Upper lobe of right lung (tissue), 1 donor: Measurements from ENCODE around the gene SLC4A3. TPM values are rescaled to one million over a fixed set of nuclear protein-coding genes. Genes with fewer than 3 reads are reported as not detected.

Source experiments
- ATAC-seq: fragments of 200-7000 bp; cut with Tn5 transposase; one replicate; pipeline ENCODE4 v1.9.1; 2020; ENCODE audit warnings: mild to moderate bottlenecking, moderate library complexity
- DNase-seq: peaks from one replicate; pipeline ENCODE4 v3.0.0-alpha.2; 2020
- H3K27ac ChIP-seq: fragments of 200-600 bp; one replicate; pipeline ENCODE4 v1.8.0; 2022
- H3K27me3 ChIP-seq: fragments of 200-600 bp; one replicate; pipeline ENCODE4 v1.8.0; 2022; ENCODE audit warnings: mild to moderate bottlenecking
- H3K36me3 ChIP-seq: fragments of 200-600 bp; one replicate; pipeline ENCODE4 v1.8.0; 2022
- H3K4me1 ChIP-seq: fragments of 200-600 bp; one replicate; pipeline ENCODE4 v1.8.0; 2022
- H3K4me3 ChIP-seq: fragments of 200-600 bp; one replicate; pipeline ENCODE4 v1.8.0; 2022; ENCODE audit warnings: mild to moderate bottlenecking
- H3K9me3 ChIP-seq: fragments of 200-600 bp; one replicate; pipeline ENCODE4 v1.8.0; 2022
- CTCF ChIP-seq: fragments of 200-600 bp; IDR thresholded peaks from one replicate; pipeline ENCODE4 v1.8.0; 2022; ENCODE audit warnings: antibody characterized with exemption
- intact Hi-C: fragments of 100-400 bp; cut with DNase I; formaldehyde crosslinking; loops from one replicate; pipeline ENCODE4 v1.11.0; 2022
- total RNA-seq: library from RNA; stranded (reverse); fragmentation: NEBNext Ultra II Directional; extraction: Animal tissue kit (Norgen Biotek cat#: 25700); gene quantifications from one replicate; pipeline ENCODE4 v1.2.1, GENCODE V29; 2021
- donor health status: DM: no; HTN: yes; CAD: no; lungs with severe emphysema.

The SLC4A3 gene
- total RNA-seq, 1 donor from 2014 or later: 2.9 TPM

GRCh38 chr2:219661197-219661954 lies 33.9 kb downstream of the SLC4A3 start:
- Histone ChIP-seq H3K4me1 (no peaks in the 10 kb centered on the region), H3K9me3 (no peaks in the 10 kb centered on the region), H3K4me3 (no peak overlapping the region), H3K27ac (no peak overlapping the region), H3K27me3 (no peaks in the 10 kb centered on the region), H3K36me3 (no peaks in the 10 kb centered on the region)
- ATAC-seq: no peak
- no peak for DNase-seq
- no peak for TF ChIP-seq CTCF
- intact Hi-C loops: no loop called here

GRCh38 chr2:219661955-219662395 lies 34.5 kb downstream of the SLC4A3 start:
- Histone ChIP-seq H3K9me3 (no peaks in the 10 kb centered on the region), H3K36me3 (no peaks in the 10 kb centered on the region), H3K4me3 (no peak overlapping the region), H3K27me3 (no peaks in the 10 kb centered on the region), H3K4me1 (no peaks in the 10 kb centered on the region), H3K27ac (no peak overlapping the region)
- intact Hi-C loops: no loop called here
- no peak for TF ChIP-seq CTCF
- DNase-seq: no peak
- ATAC-seq: no peak

GRCh38 chr2:219662566-219662965 lies 35.1 kb downstream of the SLC4A3 start:
- Histone ChIP-seq H3K27ac (no peak overlapping the region), H3K4me1 (no peaks in the 10 kb centered on the region), H3K4me3 (no peak overlapping the region), H3K9me3 (no peaks in the 10 kb centered on the region), H3K27me3 (no peaks in the 10 kb centered on the region), H3K36me3 (no peaks in the 10 kb centered on the region)
- no peak for TF ChIP-seq CTCF
- ATAC-seq (no peak), DNase-seq (no peak)
- intact Hi-C loops: no loop called here

- H3K27ac ChIP-seq: no peak overlapping the region
- no peaks in the 10 kb centered on the region for H3K9me3 ChIP-seq
- H3K27me3 ChIP-seq: no peaks in the 10 kb centered on the region
- intact Hi-C loops: no loop called here
- ATAC-seq (no peak), DNase-seq (no peak)
- H3K4me1 ChIP-seq: no peaks in the 10 kb centered on the region
- no peak for TF ChIP-seq CTCF
- H3K4me3 ChIP-seq: no peak overlapping the region
- H3K36me3 ChIP-seq: no peaks in the 10 kb centered on the region
Observed at GRCh38 chr2:219663116-219663762, 35.8 kb downstream of the SLC4A3 start.

GRCh38 chr2:219664041-219664440 lies 36.6 kb downstream of the SLC4A3 start:
- DNase-seq: no peak
- intact Hi-C loops: no loop called here
- H3K27me3 ChIP-seq: no peaks in the 10 kb centered on the region
- no peak overlapping the region for H3K27ac ChIP-seq
- no peak for TF ChIP-seq CTCF
- H3K36me3 ChIP-seq: no peaks in the 10 kb centered on the region
- no peak for ATAC-seq
- no peaks in the 10 kb centered on the region for H3K4me1 ChIP-seq
- H3K9me3 ChIP-seq: no peaks in the 10 kb centered on the region
- no peak overlapping the region for H3K4me3 ChIP-seq
